HepG2 (cell line): ENCODE measurements around the gene FNDC3A.

Source experiments
- ATF7 ChIP-seq, 2 experiments: fragments of 450-650 bp in 1 of 2; sonication (generic) in 1 of 2; formaldehyde crosslinking in 1 of 2; IDR thresholded peaks; 2 replicates each; pipeline versions ENCODE4 v1.4.0 to v1.6.1; 2016 to 2020; ENCODE audit warnings: antibody characterized with exemption in 1 of 2, mild to moderate bottlenecking in 1 of 2, missing genetic modification reagents in 1 of 2
- EP300 ChIP-seq, 3 experiments: sonication (generic) in 1 of 3; formaldehyde crosslinking in 1 of 3; IDR thresholded peaks; 2 replicates each; pipeline versions ENCODE4 v1.5.1 to v1.6.1; 2011 to 2020; ENCODE audit warnings: low read depth in 2 of 3, low read length in 2 of 3, borderline replicate concordance in 1 of 3, improper control_type of control experiment in 1 of 3, mild to moderate bottlenecking in 1 of 3, missing genetic modification reagents in 1 of 3, moderate library complexity in 1 of 3
- FOSL1 ChIP-seq: sonication (generic); formaldehyde crosslinking; IDR thresholded peaks from 2 replicates; pipeline ENCODE4 v1.9.0; 2021; ENCODE audit warnings: missing genetic modification reagents, borderline replicate concordance
- HDAC2 ChIP-seq: sonication (generic); formaldehyde crosslinking; IDR thresholded peaks from 2 replicates; pipeline ENCODE4 v1.4.0; 2020; ENCODE audit warnings: missing genetic modification reagents
- NCOA2 ChIP-seq: sonication (generic); formaldehyde crosslinking; IDR thresholded peaks from 2 replicates; pipeline ENCODE4 v1.8.0; 2022; ENCODE audit warnings: inconsistent platforms
- PRDM10 ChIP-seq: sonication (generic); formaldehyde crosslinking; IDR thresholded peaks from 2 replicates; pipeline ENCODE4 v1.4.0; 2020; ENCODE audit warnings: low read depth, missing genetic modification reagents
- ZFX ChIP-seq: sonication (generic); formaldehyde crosslinking; IDR thresholded peaks from 2 replicates; pipeline ENCODE4 v1.4.0; 2020; ENCODE audit warnings: mild to moderate bottlenecking, low read depth, missing genetic modification reagents, moderate library complexity
- TF ChIP-seq, protein P1 (sequence below): sonication (generic); formaldehyde crosslinking; IDR thresholded peaks from 2 replicates; pipeline ENCODE4 v1.4.0; 2020; ENCODE audit warnings: missing genetic modification reagents

GRCh38 chr13:49185264-49185663 lies 209.6 kb downstream of the FNDC3A start:
- TF ChIP-seq NCOA2 (CRISPR knock-in tag) (no peak), ATF7 (IDR thresholded peaks at IDR 0.05) (no peak), ATF7 (CRISPR knock-in tag; IDR thresholded peaks at IDR 0.05) (no peak), PRDM10 (no peak), FOSL1 (no peak), HDAC2 (CRISPR knock-in tag) (no peak), EP300 (IDR thresholded peaks at IDR 0.05; ENCODE audit: low read depth in 2 of 2, low read length in 2 of 2) (no peak), EP300 (CRISPR knock-in tag; IDR thresholded peaks at IDR 0.05; ENCODE audit: borderline replicate concordance) (no peak), ZFX (CRISPR knock-in tag) (no peak)
- TF ChIP-seq, protein P1, sequence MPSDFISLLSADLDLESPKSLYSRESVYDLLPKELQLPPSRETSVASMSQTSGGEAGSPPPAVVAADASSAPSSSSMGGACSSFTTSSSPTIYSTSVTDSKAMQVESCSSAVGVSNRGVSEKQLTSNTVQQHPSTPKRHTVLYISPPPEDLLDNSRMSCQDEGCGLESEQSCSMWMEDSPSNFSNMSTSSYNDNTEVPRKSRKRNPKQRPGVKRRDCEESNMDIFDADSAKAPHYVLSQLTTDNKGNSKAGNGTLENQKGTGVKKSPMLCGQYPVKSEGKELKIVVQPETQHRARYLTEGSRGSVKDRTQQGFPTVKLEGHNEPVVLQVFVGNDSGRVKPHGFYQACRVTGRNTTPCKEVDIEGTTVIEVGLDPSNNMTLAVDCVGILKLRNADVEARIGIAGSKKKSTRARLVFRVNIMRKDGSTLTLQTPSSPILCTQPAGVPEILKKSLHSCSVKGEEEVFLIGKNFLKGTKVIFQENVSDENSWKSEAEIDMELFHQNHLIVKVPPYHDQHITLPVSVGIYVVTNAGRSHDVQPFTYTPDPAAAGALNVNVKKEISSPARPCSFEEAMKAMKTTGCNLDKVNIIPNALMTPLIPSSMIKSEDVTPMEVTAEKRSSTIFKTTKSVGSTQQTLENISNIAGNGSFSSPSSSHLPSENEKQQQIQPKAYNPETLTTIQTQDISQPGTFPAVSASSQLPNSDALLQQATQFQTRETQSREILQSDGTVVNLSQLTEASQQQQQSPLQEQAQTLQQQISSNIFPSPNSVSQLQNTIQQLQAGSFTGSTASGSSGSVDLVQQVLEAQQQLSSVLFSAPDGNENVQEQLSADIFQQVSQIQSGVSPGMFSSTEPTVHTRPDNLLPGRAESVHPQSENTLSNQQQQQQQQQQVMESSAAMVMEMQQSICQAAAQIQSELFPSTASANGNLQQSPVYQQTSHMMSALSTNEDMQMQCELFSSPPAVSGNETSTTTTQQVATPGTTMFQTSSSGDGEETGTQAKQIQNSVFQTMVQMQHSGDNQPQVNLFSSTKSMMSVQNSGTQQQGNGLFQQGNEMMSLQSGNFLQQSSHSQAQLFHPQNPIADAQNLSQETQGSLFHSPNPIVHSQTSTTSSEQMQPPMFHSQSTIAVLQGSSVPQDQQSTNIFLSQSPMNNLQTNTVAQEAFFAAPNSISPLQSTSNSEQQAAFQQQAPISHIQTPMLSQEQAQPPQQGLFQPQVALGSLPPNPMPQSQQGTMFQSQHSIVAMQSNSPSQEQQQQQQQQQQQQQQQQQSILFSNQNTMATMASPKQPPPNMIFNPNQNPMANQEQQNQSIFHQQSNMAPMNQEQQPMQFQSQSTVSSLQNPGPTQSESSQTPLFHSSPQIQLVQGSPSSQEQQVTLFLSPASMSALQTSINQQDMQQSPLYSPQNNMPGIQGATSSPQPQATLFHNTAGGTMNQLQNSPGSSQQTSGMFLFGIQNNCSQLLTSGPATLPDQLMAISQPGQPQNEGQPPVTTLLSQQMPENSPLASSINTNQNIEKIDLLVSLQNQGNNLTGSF (CRISPR knock-in tag), result no peak
